GM18520 (cell line): ENCODE results near the gene PALM3.
"Not testable (repeated sequence)": the region's sequence is repeated elsewhere in the genome, so short reads cannot be mapped to it uniquely, and the experiment has no call there.

Experiments used
- ATAC-seq: cut with Tn5 transposase; IDR thresholded peaks from one replicate; pipeline ENCODE4 v1.9.1; 2021; ENCODE audit not compliant: unreplicated experiment

Gene PALM3

GRCh38 chr19:14061081-14061749 is 661 bp downstream of the PALM3 start:
- no peak for ATAC-seq

- ATAC-seq, result no peak
Measured at GRCh38 chr19:14059652-14060155, 2.2 kb downstream of the PALM3 start.

GRCh38 chr19:14059093-14059480 is 2.8 kb downstream of the PALM3 start:
- ATAC-seq, result no peak

GRCh38 chr19:14058182-14059092 is 3.4 kb downstream of the PALM3 start:
- ATAC-seq, result no peak

- ATAC-seq, result no peak
Measured at GRCh38 chr19:14056741-14057356, 5.0 kb downstream of the PALM3 start.

GRCh38 chr19:14056069-14056666 is 5.7 kb downstream of the PALM3 start:
- no peak for ATAC-seq

GRCh38 chr19:14055396-14055795 is 6.5 kb downstream of the PALM3 start:
- ATAC-seq, result no peak

GRCh38 chr19:14054721-14055120 is 7.2 kb downstream of the PALM3 start:
- ATAC-seq, result no peak

GRCh38 chr19:14054099-14054498 is 7.8 kb downstream of the PALM3 start:
- no peak for ATAC-seq

GRCh38 chr19:14053500-14053899 is 8.4 kb downstream of the PALM3 start:
- ATAC-seq, result no peak

GRCh38 chr19:14053032-14053431 is 8.8 kb downstream of the PALM3 start:
- ATAC-seq, result no peak

- ATAC-seq, result no peak
Measured at GRCh38 chr19:14052470-14052869, 9.4 kb downstream of the PALM3 start.

GRCh38 chr19:14051980-14052379 is 9.9 kb downstream of the PALM3 start:
- ATAC-seq, result no peak

- ATAC-seq, result not testable (repeated sequence)
Measured at GRCh38 chr19:14050961-14051360, 10.9 kb downstream of the PALM3 start.

- ATAC-seq, result no peak
Measured at GRCh38 chr19:14050512-14050911, 11.4 kb downstream of the PALM3 start.

GRCh38 chr19:14048443-14049153 is 13.3 kb downstream of the PALM3 start:
- no peak for ATAC-seq

GRCh38 chr19:14047866-14048265 is 14.0 kb downstream of the PALM3 start:
- not testable (repeated sequence) for ATAC-seq

GRCh38 chr19:14042659-14043608 is 18.9 kb downstream of the PALM3 start:
- ATAC-seq, result not testable (repeated sequence)

- ATAC-seq, result no peak
Measured at GRCh38 chr19:14039181-14039580, 22.7 kb downstream of the PALM3 start.
